GM13976 (cell line): ENCODE data around the gene HERC4.
A peak's percentile ranks its signal among the peaks of the same experiment; 100 is the strongest.

Experiments
- DNase-seq: peaks from one replicate; pipeline ENCODE4 v3.0.0; 2012; ENCODE audit warnings: low spot score
- CTCF ChIP-seq: IDR thresholded peaks from 2 replicates; pipeline ENCODE4 v1.5.1; 2012; ENCODE audit warnings: borderline replicate concordance, mild to moderate bottlenecking; ENCODE audit not compliant: insufficient read depth; ENCODE audit errors: extremely low read depth, missing control alignments, control extremely low read depth
- in situ Hi-C: fragments of 300-500 bp; cut with MboI; formaldehyde crosslinking; loops from one replicate; pipeline ENCODE4 v1.12.0; 2022; ENCODE audit warnings: low sequenced_read_pairs, mixed read lengths, inconsistent platforms; ENCODE audit not compliant: unreplicated experiment

The HERC4 gene

GRCh38 chr10:68092512-68092911, 17.4 kb upstream of the HERC4 start:
- no peak for TF ChIP-seq CTCF
- in situ Hi-C loops = no loop called here
- no peak for DNase-seq

GRCh38 chr10:68090586-68090985, 15.5 kb upstream of the HERC4 start:
- in situ Hi-C loops = no loop called here
- TF ChIP-seq CTCF = no peak

DNA sequence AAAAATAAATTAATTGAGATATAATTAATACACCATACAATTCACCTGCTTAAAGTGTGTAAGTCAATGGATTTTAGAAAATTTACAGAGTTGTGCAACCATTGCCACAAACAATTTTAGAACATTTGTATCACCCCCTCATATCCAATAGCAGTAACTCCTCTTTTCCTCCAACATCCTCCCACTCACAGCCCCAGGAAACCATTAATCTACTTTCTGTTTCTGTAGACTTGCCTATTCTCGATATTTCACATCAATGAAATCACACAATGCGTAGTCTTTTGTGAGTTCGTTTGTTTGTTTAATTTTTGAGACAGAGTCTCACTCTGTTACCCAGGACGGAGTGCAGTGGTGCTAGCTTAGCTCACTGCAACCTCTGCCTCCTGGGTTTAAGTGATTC, 13.7 kb upstream of the HERC4 start:
- in situ Hi-C loops = no loop called here
- no peak for TF ChIP-seq CTCF
- peak; percentile 27 for DNase-seq

More at GRCh38 chr10:68090586-68090985, 15.5 kb upstream of the HERC4 start:
- no peak for DNase-seq

- in situ Hi-C loops = no loop called here
- TF ChIP-seq CTCF = no peak
- DNase-seq = no peak
Observed at GRCh38 chr10:68087685-68088401, 12.8 kb upstream of the HERC4 start.

DNA sequence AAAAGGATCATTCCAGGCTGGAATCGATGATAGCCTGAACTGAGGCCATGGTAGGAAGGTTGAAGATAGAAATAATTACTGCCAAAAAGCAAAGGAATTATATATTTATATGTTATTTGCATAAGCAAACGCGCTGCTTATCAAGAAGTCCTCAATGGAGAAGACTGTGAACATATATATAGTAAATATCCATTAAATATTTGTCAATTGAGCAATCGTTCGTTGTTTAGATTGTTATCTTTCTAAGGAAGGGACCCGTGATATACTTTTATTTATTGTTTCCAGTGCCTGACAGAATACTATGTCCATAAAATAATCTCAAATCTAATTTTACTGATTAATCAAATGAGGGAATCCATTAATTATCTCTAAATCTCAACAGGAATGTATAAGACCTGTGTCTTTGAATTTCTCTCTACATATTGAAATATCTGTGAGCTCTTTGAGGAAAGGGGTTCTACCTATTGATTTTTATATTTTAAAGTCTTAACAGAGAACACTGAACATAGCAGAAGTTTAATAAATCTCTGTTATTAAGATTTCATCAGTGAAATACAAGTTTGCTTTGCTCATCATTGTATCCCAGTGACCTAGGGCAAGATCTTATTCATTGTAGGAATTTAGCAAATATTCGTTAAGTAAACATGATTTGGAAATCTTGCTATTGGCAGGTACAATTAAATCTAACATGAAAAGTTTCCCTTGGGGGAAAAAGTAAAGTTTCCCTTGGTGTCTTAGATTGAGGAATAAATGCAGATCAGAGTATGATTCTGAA, 12.0 kb upstream of the HERC4 start:
- in situ Hi-C loops = no loop called here
- no peak for TF ChIP-seq CTCF
- DNase-seq = no peak

GRCh38 chr10:68086011-68086410, 10.9 kb upstream of the HERC4 start:
- no peak for TF ChIP-seq CTCF
- DNase-seq = no peak
- in situ Hi-C loops = no loop called here
